Coronary artery (tissue), 2 donors: ENCODE data around the gene C3orf20.

Source experiments
- DNase-seq: peaks from one replicate; pipeline ENCODE4 v3.0.0-alpha.2; 2017; ENCODE audit warnings: low spot score
- H3K27ac ChIP-seq, 2 donors: fragments of 200-600 bp; sonication (generic); one replicate each; pipeline ENCODE4 v1.5.1; 2016 to 2019
- H3K4me3 ChIP-seq: fragments of 200-600 bp; sonication (generic); 2 replicates; pipeline ENCODE4 v1.5.1; 2016; ENCODE audit warnings: mild to moderate bottlenecking, moderate library complexity
- CTCF ChIP-seq: fragments of 200-600 bp; sonication (generic); IDR thresholded peaks from one replicate; pipeline ENCODE4 v1.5.1; 2019; ENCODE audit warnings: antibody characterized with exemption

The C3orf20 gene

GRCh38 chr3:14757153-14757700 lies 82.3 kb downstream of the C3orf20 start:
- TF ChIP-seq CTCF, result no peak
- Histone ChIP-seq H3K27ac (no peak overlapping the region), H3K4me3 (no peak overlapping the region)
- no peak for DNase-seq

GRCh38 chr3:14758297-14758696 lies 83.4 kb downstream of the C3orf20 start:
- no peak for DNase-seq
- no peak for TF ChIP-seq CTCF
- Histone ChIP-seq H3K27ac (no peak overlapping the region), H3K4me3 (no peak overlapping the region)

GRCh38 chr3:14758959-14759358 lies 84.0 kb downstream of the C3orf20 start:
- TF ChIP-seq CTCF, result no peak
- no peak overlapping the region for H3K4me3 ChIP-seq
- H3K27ac ChIP-seq, result no peak overlapping the region
- no peak for DNase-seq

- H3K4me3 ChIP-seq, result no peak overlapping the region
- no peak for TF ChIP-seq CTCF
- no peak overlapping the region for H3K27ac ChIP-seq
- no peak for DNase-seq
Observed at GRCh38 chr3:14760185-14760584, 85.2 kb downstream of the C3orf20 start.

GRCh38 chr3:14761121-14761672 lies 86.3 kb downstream of the C3orf20 start:
- no peak overlapping the region for H3K4me3 ChIP-seq
- no peak for DNase-seq
- no peak overlapping the region for H3K27ac ChIP-seq
- no peak for TF ChIP-seq CTCF

- no peak for DNase-seq
- H3K27ac ChIP-seq, result no peak overlapping the region
- TF ChIP-seq CTCF, result no peak
- no peak overlapping the region for H3K4me3 ChIP-seq
Observed at GRCh38 chr3:14761866-14762265, 86.9 kb downstream of the C3orf20 start.

GRCh38 chr3:14762701-14763100 lies 87.8 kb downstream of the C3orf20 start:
- no peak for TF ChIP-seq CTCF
- peak; percentile 53 for DNase-seq
- Histone ChIP-seq H3K4me3 (no peak overlapping the region), H3K27ac (no peak overlapping the region)
